GM15510 (cell line): Measurements from ENCODE around the gene ZXDC.

ENCODE experiments used
- POLR2A ChIP-seq: IDR thresholded peaks from 3 replicates; pipeline ENCODE4 v1.6.1; 2011; ENCODE audit warnings: borderline replicate concordance; ENCODE audit not compliant: insufficient read length; ENCODE audit errors: extremely low read depth

ZXDC gene

GRCh38 chr3:126461450-126462070, 14.1 kb downstream of the ZXDC start:
- no peak for TF ChIP-seq POLR2A

- no peak for TF ChIP-seq POLR2A
These were observed 15.3 kb downstream of the ZXDC start for GRCh38 chr3:126460381-126460780.

GRCh38 chr3:126459763-126460127, 15.9 kb downstream of the ZXDC start:
- no peak for TF ChIP-seq POLR2A

GRCh38 chr3:126459111-126459762, 16.5 kb downstream of the ZXDC start:
- TF ChIP-seq POLR2A, result no peak

- TF ChIP-seq POLR2A, result no peak
These were observed 18.8 kb downstream of the ZXDC start for GRCh38 chr3:126456766-126457388.

- no peak for TF ChIP-seq POLR2A
These were observed 19.5 kb downstream of the ZXDC start for GRCh38 chr3:126456211-126456610.

GRCh38 chr3:126454437-126455198, 21.1 kb downstream of the ZXDC start:
- TF ChIP-seq POLR2A, result no peak

GRCh38 chr3:126454025-126454424, 21.7 kb downstream of the ZXDC start:
- no peak for TF ChIP-seq POLR2A

GRCh38 chr3:126452213-126452612, 23.5 kb downstream of the ZXDC start:
- no peak for TF ChIP-seq POLR2A

GRCh38 chr3:126451511-126451910, 24.2 kb downstream of the ZXDC start:
- TF ChIP-seq POLR2A, result no peak

GRCh38 chr3:126450744-126451143, 24.9 kb downstream of the ZXDC start:
- no peak for TF ChIP-seq POLR2A

GRCh38 chr3:126450219-126450618, 25.5 kb downstream of the ZXDC start:
- no peak for TF ChIP-seq POLR2A

- no peak for TF ChIP-seq POLR2A
These were observed 26.1 kb downstream of the ZXDC start for GRCh38 chr3:126449621-126450051.

GRCh38 chr3:126448893-126449180, 26.9 kb downstream of the ZXDC start:
- TF ChIP-seq POLR2A, result no peak

- TF ChIP-seq POLR2A, result no peak
These were observed 27.4 kb downstream of the ZXDC start for GRCh38 chr3:126448136-126448892.
